Measurements from ENCODE around the gene BSND. TPM values are rescaled to one million over a fixed set of nuclear protein-coding genes. Genes with fewer than 3 reads are reported as not detected.

The BSND gene
- total RNA-seq, 1 experiment from 2014 or later: 0.42 TPM

DNA sequence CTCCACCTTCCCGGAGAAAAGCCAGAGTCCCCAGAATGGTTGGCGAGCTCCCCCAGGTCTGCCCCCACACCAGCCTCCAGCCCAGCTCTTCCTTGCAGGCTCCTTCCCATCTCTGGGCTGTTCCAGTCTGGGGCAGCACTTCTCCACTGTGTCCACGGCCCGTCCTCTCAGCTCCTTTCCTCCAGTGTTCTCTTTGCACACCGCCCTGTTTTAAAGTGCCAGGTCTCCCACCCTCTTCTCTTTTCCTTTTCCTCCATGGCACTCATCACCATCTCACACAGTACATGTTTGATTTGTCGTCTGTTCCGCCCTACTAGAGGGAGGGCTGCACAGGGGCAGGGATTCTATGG, 34.5 kb downstream of the BSND start:
- TF ChIP-seq ZNF416 (CRISPR knock-in tag; IDR thresholded peaks at IDR 0.05) (no peak), TP53 (CRISPR knock-in tag; IDR thresholded peaks at IDR 0.05) (no peak), ATF3 (CRISPR knock-in tag; conservative IDR thresholded peaks at IDR 0.05) (no peak), TEAD1 (CRISPR knock-in tag; IDR thresholded peaks at IDR 0.05) (no peak), E2F1 (CRISPR knock-in tag; IDR thresholded peaks at IDR 0.05) (no peak), MLX (CRISPR knock-in tag; IDR thresholded peaks at IDR 0.05) (no peak), CREM (CRISPR knock-in tag; IDR thresholded peaks at IDR 0.05) (no peak), USF2 (CRISPR knock-in tag; IDR thresholded peaks at IDR 0.05) (no peak), GRHL2 (CRISPR knock-in tag; IDR thresholded peaks at IDR 0.05; ENCODE audit: insufficient replicate concordance, severe bottlenecking) (no peak), E2F4 (CRISPR knock-in tag; IDR thresholded peaks at IDR 0.05; ENCODE audit: borderline replicate concordance, low read depth) (no peak), PRRX2 (CRISPR knock-in tag; IDR thresholded peaks at IDR 0.05) (no peak), PREB (CRISPR knock-in tag; IDR thresholded peaks at IDR 0.05; ENCODE audit: borderline replicate concordance) (no peak), TCF7 (CRISPR knock-in tag; IDR thresholded peaks at IDR 0.05; ENCODE audit: low read depth) (no peak), NR2C2 (CRISPR knock-in tag; IDR thresholded peaks at IDR 0.05) (no peak), ZNF219 (CRISPR knock-in tag; IDR thresholded peaks at IDR 0.05; ENCODE audit: borderline replicate concordance) (no peak), ZNF396 (CRISPR knock-in tag; IDR thresholded peaks at IDR 0.05; ENCODE audit: borderline replicate concordance) (no peak), IRF2 (CRISPR knock-in tag; IDR thresholded peaks at IDR 0.05; ENCODE audit: borderline replicate concordance, low read depth) (no peak), NR1H2 (CRISPR knock-in tag; IDR thresholded peaks at IDR 0.05) (no peak)
- TF ChIP-seq, protein P1, sequence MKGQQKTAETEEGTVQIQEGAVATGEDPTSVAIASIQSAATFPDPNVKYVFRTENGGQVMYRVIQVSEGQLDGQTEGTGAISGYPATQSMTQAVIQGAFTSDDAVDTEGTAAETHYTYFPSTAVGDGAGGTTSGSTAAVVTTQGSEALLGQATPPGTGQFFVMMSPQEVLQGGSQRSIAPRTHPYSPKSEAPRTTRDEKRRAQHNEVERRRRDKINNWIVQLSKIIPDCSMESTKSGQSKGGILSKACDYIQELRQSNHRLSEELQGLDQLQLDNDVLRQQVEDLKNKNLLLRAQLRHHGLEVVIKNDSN (CRISPR knock-in tag; IDR thresholded peaks at IDR 0.05): no peak
- ChIA-PET CTCF (interaction anchor here (1.5 to 5.7 kb wide), 4 partner anchors 11 to 88 kb away, joined by 5 to 56 read pairs (median 11); no protein-coding TSS in a partner anchor), POLR2A (no interaction called here)
- ATAC-seq: no peak
- H3K4me3 Mint-ChIP-seq: no peak overlapping the region
- H3K36me3 Mint-ChIP-seq: peaks cover 9% of the 10 kb centered on the region
- no peak for DNase-seq (ENCODE audit: low spot score)
- H3K27me3 Mint-ChIP-seq (ENCODE audit: low read depth): peaks cover 26% of the 10 kb centered on the region
- H3K9me3 Mint-ChIP-seq: peaks cover 13% of the 10 kb centered on the region
- peaks cover 27% of the 10 kb centered on the region for H3K4me1 Mint-ChIP-seq
- no peak overlapping the region for H3K27ac Mint-ChIP-seq

GRCh38 chr1:55034476-55035133, 35.9 kb downstream of the BSND start:
- POLR2A ChIA-PET: no interaction called here
- DNase-seq (ENCODE audit: low spot score): no peak
- ATAC-seq: no peak
- Mint-ChIP-seq H3K36me3 (peaks cover 9% of the 10 kb centered on the region), H3K27ac (no peak overlapping the region), H3K27me3 (ENCODE audit: low read depth) (peaks cover 40% of the 10 kb centered on the region), H3K9me3 (peaks cover 13% of the 10 kb centered on the region), H3K4me3 (no peak overlapping the region), H3K4me1 (peaks cover 27% of the 10 kb centered on the region)
- CTCF ChIA-PET: interaction anchor here (0.6 to 5.7 kb wide), 6 partner anchors 12 to 97 kb away, joined by 3 to 56 read pairs (median 4); no protein-coding TSS in a partner anchor
- no peak for TF ChIP-seq FOXJ3 (CRISPR knock-in tag; IDR thresholded peaks at IDR 0.05; ENCODE audit: borderline replicate concordance)
- no peak for TF ChIP-seq NFE2L1 (CRISPR knock-in tag; IDR thresholded peaks at IDR 0.05)
- no peak for TF ChIP-seq NR3C1 (CRISPR knock-in tag; conservative IDR thresholded peaks at IDR 0.05; ENCODE audit: low read depth)
